ENCODE measurements around the gene GRM4. TPM values are rescaled to one million over a fixed set of nuclear protein-coding genes. Genes with fewer than 3 reads are reported as not detected.

Gene GRM4
- total and polyA plus RNA-seq, 10 of the 15 experiments (the other 5 are each of a cell fraction or from before 2014, with no cell fraction given) = 0.01 to 0.31 (median 0.05) TPM; not detected in 2

GRCh38 chr6:34073540-34073939, 72.3 kb downstream of the GRM4 start:
- no peaks in the 10 kb centered on the region for H3K27me3 ChIP-seq (replicated peaks in 1 of 2; ENCODE audit: control insufficient read depth in 2 of 2, insufficient read depth in 2 of 2, low read length in 1 of 2)
- H3K4me2 ChIP-seq (ENCODE audit: control insufficient read depth, insufficient read depth) = no peak overlapping the region
- no peak overlapping the region for H3K9ac ChIP-seq (ENCODE audit: control insufficient read depth, insufficient read depth, low read length)
- ChIA-PET RAD21 (ENCODE audit: unreplicated experiment) (no interaction called here), CTCF (no interaction called here), SMC1A (ENCODE audit: uncharacterized antibody, unreplicated experiment) (no interaction called here), POLR2A (no interaction called here)
- no peaks in the 10 kb centered on the region for H3K36me3 ChIP-seq (ENCODE audit: control insufficient read depth in 2 of 2, insufficient read depth in 2 of 2, low read length in 1 of 2)
- no peaks in the 10 kb centered on the region for H3K79me2 ChIP-seq (ENCODE audit: control insufficient read depth, insufficient read depth, low read length)
- no peaks in the 10 kb centered on the region for H4K20me1 ChIP-seq (ENCODE audit: control insufficient read depth, insufficient read depth)
- no peaks in the 10 kb centered on the region; the same call in 2 of the 3 replicates for H3K9me3 ChIP-seq (replicated peaks; ENCODE audit: control insufficient read depth, insufficient read depth, low read length)
- DNase-seq (ENCODE audit: low read depth, low spot score) (no peak), ATAC-seq (no peak), FAIRE-seq (no peak)
- intact Hi-C loops (cut with micrococcal nuclease; ENCODE audit: unreplicated experiment) (no loop called here), in situ Hi-C loops (cut with MboI) (no loop called here)
- H3K27ac ChIP-seq (ENCODE audit: control insufficient read depth, insufficient read depth) = no peak overlapping the region
- no peak for TF ChIP-seq IKZF2 (IDR thresholded peaks at IDR 0.05)
- TF ChIP-seq CHD2 (IDR thresholded peaks at IDR 0.05; ENCODE audit: borderline replicate concordance, low read depth, low read length) = no peak
- no peak for TF ChIP-seq KLF5 (IDR thresholded peaks at IDR 0.05; ENCODE audit: partially characterized antibody)
- TF ChIP-seq RCOR1 (conservative IDR thresholded peaks at IDR 0.05; ENCODE audit: low read depth, low read length) = no peak
- TF ChIP-seq JUND (IDR thresholded peaks at IDR 0.05; ENCODE audit: low read depth, low read length) = no peak
- TF ChIP-seq CUX1 (IDR thresholded peaks at IDR 0.05; ENCODE audit: insufficient replicate concordance, low read depth, low read length) = no peak
- no peak for TF ChIP-seq ATF7 (IDR thresholded peaks at IDR 0.05; ENCODE audit: low read depth)
- H3K4me1 ChIP-seq (ENCODE audit: control insufficient read depth, insufficient read depth, low read length) = no peaks in the 10 kb centered on the region
- H2AFZ ChIP-seq (ENCODE audit: control insufficient read depth, low read depth, low read length) = no peak overlapping the region
- H3K4me3 ChIP-seq = no peak overlapping the region
- WGBS (ENCODE audit: insufficient coverage, insufficient replicate concordance, low lambda C conversion rate, missing lambda C conversion rate) = 70% methylated on average over 7 of the region's 7 CpGs
- no TSS peak for BruUV-seq (replicated peaks)

Measured in GM12878 (cell line).